Natural killer cell (primary cell): Measurements from ENCODE around the gene CYP27A1. TPM values are rescaled to one million over a fixed set of nuclear protein-coding genes. Genes with fewer than 3 reads are reported as not detected.
A peak's percentile ranks its signal among the peaks of the same experiment; 100 is the strongest.

Experiments
- ATAC-seq, 3 donors: fragments of 150-1000 bp in 2 of 3; fragments of 200-7000 bp in 1 of 3; cut with Tn5 transposase; 1 replicate in 1 of 3; 2 replicates in 2 of 3; pipeline ENCODE4 v1.10.0; 2021; ENCODE audit warnings: mild to moderate bottlenecking in 2 of 3, moderate library complexity in 2 of 3
- DNase-seq, 2 donors: peaks; one replicate each; pipeline versions ENCODE4 v3.0.0 to v3.0.0-alpha.2; 2013 to 2021; ENCODE audit warnings: mixed read lengths in 1 of 2
- H3K27ac ChIP-seq: one replicate; pipeline ENCODE4 v1.5.1; 2013; ENCODE audit warnings: mild to moderate bottlenecking, low read length
- H3K27me3 ChIP-seq: one replicate; pipeline ENCODE4 v1.6.1; 2013; ENCODE audit warnings: low read length; ENCODE audit not compliant: control insufficient read depth, insufficient read depth
- H3K36me3 ChIP-seq: one replicate; pipeline ENCODE4 v1.6.1; 2013; ENCODE audit warnings: low read length; ENCODE audit not compliant: control insufficient read depth, insufficient read depth
- H3K4me1 ChIP-seq: one replicate; pipeline ENCODE4 v1.6.1; 2013; ENCODE audit warnings: low read length; ENCODE audit not compliant: control insufficient read depth, insufficient read depth
- H3K4me3 ChIP-seq: one replicate; pipeline ENCODE4 v1.5.1; 2013; ENCODE audit warnings: low read length
- H3K9me3 ChIP-seq: one replicate; pipeline ENCODE4 v1.6.1; 2013; ENCODE audit warnings: low read length; ENCODE audit not compliant: control insufficient read depth, insufficient read depth
- H3K27ac Mint-ChIP-seq, 2 donors: one replicate each; pipeline ENCODE4 v1.8.0; 2022; ENCODE audit warnings: mild to moderate bottlenecking in 2 of 2, mixed read lengths in 2 of 2, moderate library complexity in 1 of 2
- H3K27me3 Mint-ChIP-seq, 2 donors: one replicate each; pipeline ENCODE4 v1.8.0; 2022; ENCODE audit warnings: low read depth in 2 of 2, mixed read lengths in 2 of 2
- H3K36me3 Mint-ChIP-seq: one replicate; pipeline ENCODE4 v1.8.0; 2022; ENCODE audit warnings: mixed read lengths
- H3K4me1 Mint-ChIP-seq, 2 donors: one replicate each; pipeline ENCODE4 v1.8.0; 2022; ENCODE audit warnings: mixed read lengths in 2 of 2
- H3K4me3 Mint-ChIP-seq: one replicate; pipeline ENCODE4 v1.8.0; 2022; ENCODE audit warnings: mild to moderate bottlenecking, moderate library complexity, mixed read lengths
- H3K9me3 Mint-ChIP-seq, 2 donors: one replicate each; pipeline ENCODE4 v1.8.0; 2022; ENCODE audit warnings: mixed read lengths in 2 of 2
- CTCF ChIP-seq: fragments of 200-600 bp; IDR thresholded peaks from one replicate; pipeline ENCODE4 v1.8.0; 2022; ENCODE audit warnings: antibody characterized with exemption
- WGBS: methylation state at CpG from one replicate; pipeline ENCODE4 v1.1.7; 2013; ENCODE audit warnings: missing lambda C conversion rate; ENCODE audit not compliant: insufficient coverage; 5-methylcytosine and 5-hydroxymethylcytosine counted together
- intact Hi-C: fragments of 100-400 bp; cut with micrococcal nuclease; formaldehyde crosslinking; loops from one replicate; pipeline ENCODE4 v1.14.2; 2022
- total RNA-seq, 4 donors: library from RNA; stranded (reverse); fragments of 120-200 nt in 1 of 4; gene quantifications; one replicate each; pipeline versions ENCODE4 v1.2.3 to v1.2.4, GENCODE V29; 2013 to 2022

CYP27A1 gene
- total RNA-seq, 3 donors from 2014 or later (not counting 1 experiment from before 2014, with no cell fraction given) = 0.61 to 1.6 TPM; not detected in 1

- H3K4me1 ChIP-seq = no peaks in the 10 kb centered on the region
- Mint-ChIP-seq H3K9me3 (no peaks in the 10 kb centered on the region), H3K4me3 (no peak overlapping the region), H3K27ac (no peak overlapping the region), H3K36me3 (no peaks in the 10 kb centered on the region), H3K27me3 (peaks cover 45 to 51% of the 10 kb centered on the region in 2 donors), H3K4me1 (peaks cover 0 to 13% of the 10 kb centered on the region in 2 donors)
- ATAC-seq = peak; percentile 65 to 78 (median 73)
- H3K36me3 ChIP-seq = no peaks in the 10 kb centered on the region
- WGBS = 23% methylated on average over 16 of the region's 16 CpGs
- DNase-seq = peak; percentile 44 to 85
- no peaks in the 10 kb centered on the region for H3K9me3 ChIP-seq
- TF ChIP-seq CTCF = peak; percentile 65
- no peak overlapping the region for H3K4me3 ChIP-seq
- intact Hi-C loops = loop anchor here (10.0 kb wide), 1 partner anchor 578 kb away; the partner anchor contains the start of genes AAMP and PNKD
- H3K27ac ChIP-seq = no peak overlapping the region
- H3K27me3 ChIP-seq = peaks cover 26% of the 10 kb centered on the region
Measured at GRCh38 chr2:218852911-218853667, 71.1 kb downstream of the CYP27A1 start.

GRCh38 chr2:218853766-218854165 lies 71.8 kb downstream of the CYP27A1 start:
- H3K27ac Mint-ChIP-seq = no peak overlapping the region
- H3K27me3 Mint-ChIP-seq = peaks cover 52 to 57% of the 10 kb centered on the region in 2 donors
- no peaks in the 10 kb centered on the region for H3K9me3 ChIP-seq
- no peak overlapping the region for H3K4me3 Mint-ChIP-seq
- no peaks in the 10 kb centered on the region for H3K9me3 Mint-ChIP-seq
- no peak overlapping the region for H3K27ac ChIP-seq
- H3K36me3 ChIP-seq = no peaks in the 10 kb centered on the region
- no peak for TF ChIP-seq CTCF
- no peak overlapping the region for H3K4me3 ChIP-seq
- peaks cover 31% of the 10 kb centered on the region for H3K27me3 ChIP-seq
- intact Hi-C loops = loop anchor here (10.0 kb wide), 1 partner anchor 579 kb away; the partner anchor contains the start of genes AAMP and PNKD
- peaks cover 0 to 13% of the 10 kb centered on the region in 2 donors for H3K4me1 Mint-ChIP-seq
- H3K36me3 Mint-ChIP-seq = no peaks in the 10 kb centered on the region
- peaks cover 1% of the 10 kb centered on the region for H3K4me1 ChIP-seq
- DNase-seq (no peak), ATAC-seq (no peak)
- WGBS = 33% methylated on average over 5 of the region's 5 CpGs

- H3K9me3 Mint-ChIP-seq = no peaks in the 10 kb centered on the region
- H3K9me3 ChIP-seq = no peaks in the 10 kb centered on the region
- H3K27ac Mint-ChIP-seq = no peak overlapping the region
- ATAC-seq = no peak
- intact Hi-C loops = loop anchor here (10.0 kb wide), 1 partner anchor 580 kb away; the partner anchor contains the start of genes AAMP and PNKD
- no peak overlapping the region for H3K4me3 ChIP-seq
- H3K27me3 Mint-ChIP-seq = peaks cover 52 to 63% of the 10 kb centered on the region in 2 donors
- 65% methylated on average over 4 of the region's 5 CpGs for WGBS
- H3K4me1 Mint-ChIP-seq = peaks cover 0 to 14% of the 10 kb centered on the region in 2 donors
- peaks cover 37% of the 10 kb centered on the region for H3K27me3 ChIP-seq
- H3K4me1 ChIP-seq = peaks cover 8% of the 10 kb centered on the region
- H3K36me3 Mint-ChIP-seq = no peaks in the 10 kb centered on the region
- no peaks in the 10 kb centered on the region for H3K36me3 ChIP-seq
- TF ChIP-seq CTCF = no peak
- H3K27ac ChIP-seq = no peak overlapping the region
- no peak overlapping the region for H3K4me3 Mint-ChIP-seq
- no peak for DNase-seq
Measured at GRCh38 chr2:218854860-218855259, 72.9 kb downstream of the CYP27A1 start.
